Measurements from ENCODE around the gene CCL15. TPM values are rescaled to one million over a fixed set of nuclear protein-coding genes. Genes with fewer than 3 reads are reported as not detected.
A peak's percentile ranks its signal among the peaks of the same experiment; 100 is the strongest.

The CCL15 gene
- total and polyA plus RNA-seq, 2 of the 13 experiments (the other 11 are each of a cell fraction or from before 2014, with no cell fraction given), result 29.2 to 45.9 TPM

- TF ChIP-seq MBNL3 (CRISPR knock-in tag; conservative IDR thresholded peaks at IDR 0.05) (no peak), LCORL (IDR thresholded peaks at IDR 0.05) (no peak), LCORL (CRISPR knock-in tag; IDR thresholded peaks at IDR 0.05) (0 out of 2 replicates have a peak, but pooled peaks have one; percentile 0), ZBTB25 (CRISPR knock-in tag; IDR thresholded peaks at IDR 0.05) (no peak), ZSCAN9 (CRISPR knock-in tag; IDR thresholded peaks at IDR 0.05; ENCODE audit: borderline replicate concordance) (no peak), ZNF891 (CRISPR knock-in tag; IDR thresholded peaks at IDR 0.05) (no peak), ZBTB38 (CRISPR knock-in tag; IDR thresholded peaks at IDR 0.05) (no peak), SAFB2 (CRISPR knock-in tag; IDR thresholded peaks at IDR 0.05; ENCODE audit: borderline replicate concordance, low read depth) (no peak), HCFC1 (IDR thresholded peaks at IDR 0.05; ENCODE audit: low read depth, low read length) (no peak), PAXIP1 (CRISPR knock-in tag; conservative IDR thresholded peaks at IDR 0.05) (no peak), KDM3A (CRISPR knock-in tag; IDR thresholded peaks at IDR 0.05; ENCODE audit: low read depth) (no peak), CBX5 (CRISPR knock-in tag; IDR thresholded peaks at IDR 0.05; ENCODE audit: borderline replicate concordance) (no peak), RARA (CRISPR knock-in tag; IDR thresholded peaks at IDR 0.05) (peak; percentile 82), NR2F1 (CRISPR knock-in tag; IDR thresholded peaks at IDR 0.05) (peak in 1 of 2 experiments; percentile 70; a peak in 2 of 4 replicates), PRDM4 (CRISPR knock-in tag; IDR thresholded peaks at IDR 0.05; ENCODE audit: borderline replicate concordance) (no peak), CCAR2 (optimal IDR thresholded peaks at IDR 0.05; ENCODE audit: low read depth, low read length) (no peak), SNRNP70 (IDR thresholded peaks at IDR 0.05; ENCODE audit: low read depth, low read length) (no peak), RXRB (CRISPR knock-in tag; IDR thresholded peaks at IDR 0.05; ENCODE audit: borderline replicate concordance) (no peak; the same call in 1 of the 2 replicates), HNRNPL (IDR thresholded peaks at IDR 0.05; ENCODE audit: low read depth, low read length) (no peak), ZNF788 (CRISPR knock-in tag; IDR thresholded peaks at IDR 0.05; ENCODE audit: borderline replicate concordance) (no peak)
- TF ChIP-seq, protein P1, sequence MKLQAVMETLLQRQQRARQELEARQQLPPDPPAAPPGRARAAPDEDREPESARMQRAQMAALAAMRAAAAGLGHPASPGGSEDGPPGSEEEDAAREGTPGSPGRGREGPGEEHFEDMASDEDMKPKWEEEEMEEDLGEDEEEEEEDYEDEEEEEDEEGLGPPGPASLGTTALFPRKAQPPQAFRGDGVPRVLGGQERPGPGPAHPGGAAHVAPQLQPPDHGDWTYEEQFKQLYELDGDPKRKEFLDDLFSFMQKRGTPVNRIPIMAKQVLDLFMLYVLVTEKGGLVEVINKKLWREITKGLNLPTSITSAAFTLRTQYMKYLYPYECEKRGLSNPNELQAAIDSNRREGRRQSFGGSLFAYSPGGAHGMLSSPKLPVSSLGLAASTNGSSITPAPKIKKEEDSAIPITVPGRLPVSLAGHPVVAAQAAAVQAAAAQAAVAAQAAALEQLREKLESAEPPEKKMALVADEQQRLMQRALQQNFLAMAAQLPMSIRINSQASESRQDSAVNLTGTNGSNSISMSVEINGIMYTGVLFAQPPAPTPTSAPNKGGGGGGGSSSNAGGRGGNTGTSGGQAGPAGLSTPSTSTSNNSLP (IDR thresholded peaks at IDR 0.05; ENCODE audit: low read depth, low read length), result no peak
- TF ChIP-seq, protein P2, sequence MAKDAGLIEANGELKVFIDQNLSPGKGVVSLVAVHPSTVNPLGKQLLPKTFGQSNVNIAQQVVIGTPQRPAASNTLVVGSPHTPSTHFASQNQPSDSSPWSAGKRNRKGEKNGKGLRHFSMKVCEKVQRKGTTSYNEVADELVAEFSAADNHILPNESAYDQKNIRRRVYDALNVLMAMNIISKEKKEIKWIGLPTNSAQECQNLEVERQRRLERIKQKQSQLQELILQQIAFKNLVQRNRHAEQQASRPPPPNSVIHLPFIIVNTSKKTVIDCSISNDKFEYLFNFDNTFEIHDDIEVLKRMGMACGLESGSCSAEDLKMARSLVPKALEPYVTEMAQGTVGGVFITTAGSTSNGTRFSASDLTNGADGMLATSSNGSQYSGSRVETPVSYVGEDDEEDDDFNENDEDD (CRISPR knock-in tag; IDR thresholded peaks at IDR 0.05; ENCODE audit: borderline replicate concordance), result no peak
These were observed 28.4 kb downstream of the CCL15 start (continued) for GRCh38 chr17:35972945-35973332.
